Measurements from ENCODE around the gene MERTK.

- TF ChIP-seq POLR2A (IDR thresholded peaks at IDR 0.05) (no peak), EP300 (IDR thresholded peaks at IDR 0.05) (no peak)
Measured at GRCh38 chr2:111930875-111931274, 32.5 kb downstream of the MERTK start.

All from ovary (tissue), 1 donor.